ENCODE measurements around the gene TSEN34. TPM values are rescaled to one million over a fixed set of nuclear protein-coding genes. Genes with fewer than 3 reads are reported as not detected.
"Not testable (repeated sequence)": the region's sequence is repeated elsewhere in the genome, so short reads cannot be mapped to it uniquely, and the experiment has no call there.

The TSEN34 gene
- polyA plus RNA-seq, 1 donor = 32.5 TPM

GRCh38 chr19:54239491-54240371, 48.6 kb downstream of the TSEN34 start:
- not testable (repeated sequence) for DNase-seq (ENCODE audit: low read depth)

- DNase-seq (ENCODE audit: low read depth) = not testable (repeated sequence)
Observed at GRCh38 chr19:54240372-54241336, 49.5 kb downstream of the TSEN34 start.

GRCh38 chr19:54242234-54242633, 51.1 kb downstream of the TSEN34 start:
- DNase-seq (ENCODE audit: low read depth) = not testable (repeated sequence)

GRCh38 chr19:54242646-54243045, 51.5 kb downstream of the TSEN34 start, which contains the start of gene LILRA6:
Gene LILRA6 (minus strand): TSS chr19:54242790.
- DNase-seq (ENCODE audit: low read depth) = not testable (repeated sequence)

GRCh38 chr19:54243809-54244208, 52.7 kb downstream of the TSEN34 start:
- DNase-seq (ENCODE audit: low read depth) = not testable (repeated sequence)

Other genes with a start within 250 kb of the TSEN34 start
- gene CACNG8, start 228.4 kb upstream of the TSEN34 start, polyA plus RNA-seq (ENCODE audit: insufficient read length) = 0.91 TPM
- 27.8 TPM for gene CACNG6, start 199.7 kb upstream of the TSEN34 start, polyA plus RNA-seq (ENCODE audit: insufficient read length)
- gene VSTM1, start 127.4 kb upstream of the TSEN34 start, polyA plus RNA-seq (ENCODE audit: insufficient read length) = 0.19 TPM
- not detected for gene TARM1, start 109.9 kb upstream of the TSEN34 start, polyA plus RNA-seq (ENCODE audit: insufficient read length)
- gene OSCAR, start 90.5 kb upstream of the TSEN34 start, polyA plus RNA-seq (ENCODE audit: insufficient read length) = 0.39 TPM
- gene NDUFA3, start 88.5 kb upstream of the TSEN34 start, polyA plus RNA-seq (ENCODE audit: insufficient read length) = 120 TPM
- 13.5 TPM for gene TFPT, start 75.7 kb upstream of the TSEN34 start, polyA plus RNA-seq (ENCODE audit: insufficient read length)
- gene PRPF31, start 75.6 kb upstream of the TSEN34 start, polyA plus RNA-seq (ENCODE audit: insufficient read length) = 44.1 TPM
- gene CNOT3, start 53.5 kb upstream of the TSEN34 start, polyA plus RNA-seq (ENCODE audit: insufficient read length) = 36.9 TPM
- 8.1 TPM for gene LENG1, start 31.6 kb upstream of the TSEN34 start, polyA plus RNA-seq (ENCODE audit: insufficient read length)
- gene TMC4, start 18.1 kb upstream of the TSEN34 start, polyA plus RNA-seq (ENCODE audit: insufficient read length) = 3.4 TPM
- gene MBOAT7, start 1.7 kb upstream of the TSEN34 start, polyA plus RNA-seq (ENCODE audit: insufficient read length) = 27.2 TPM
- gene RPS9, start 9.6 kb downstream of the TSEN34 start, polyA plus RNA-seq (ENCODE audit: insufficient read length) = 2,526 TPM
- 1.8 TPM for gene LILRB3, start 31.7 kb downstream of the TSEN34 start, polyA plus RNA-seq (ENCODE audit: insufficient read length)
- 1.2 TPM for gene LILRA6, start 51.5 kb downstream of the TSEN34 start, polyA plus RNA-seq (ENCODE audit: insufficient read length)
- gene LILRB5, start 66.0 kb downstream of the TSEN34 start, polyA plus RNA-seq (ENCODE audit: insufficient read length) = 8.1 TPM
- 1.9 TPM for gene LILRB2, start 89.8 kb downstream of the TSEN34 start, polyA plus RNA-seq (ENCODE audit: insufficient read length)
- 0.44 TPM for gene LILRA5, start 121.9 kb downstream of the TSEN34 start, polyA plus RNA-seq (ENCODE audit: insufficient read length)
- not detected for gene LILRA4, start 147.9 kb downstream of the TSEN34 start, polyA plus RNA-seq (ENCODE audit: insufficient read length)
- 6.6 TPM for gene LAIR1, start 173.6 kb downstream of the TSEN34 start, polyA plus RNA-seq (ENCODE audit: insufficient read length)
- 3.9 TPM for gene TTYH1, start 224.2 kb downstream of the TSEN34 start, polyA plus RNA-seq (ENCODE audit: insufficient read length)

Measured in forelimb muscle (tissue), 1 donor.